Thyroid gland (tissue), 4 donors: Measurements from ENCODE around the gene COL9A3. TPM values are rescaled to one million over a fixed set of nuclear protein-coding genes. Genes with fewer than 3 reads are reported as not detected.

Source experiments
- DNase-seq, 2 donors: peaks; one replicate each; pipeline ENCODE4 v3.0.0-alpha.2; 2019
- H3K27ac ChIP-seq, 3 donors: fragments of 200-600 bp; sonication (generic); 1 replicate in 2 of 3; 2 replicates in 1 of 3; pipeline ENCODE4 v1.5.1; 2016 to 2019; ENCODE audit warnings: mild to moderate bottlenecking in 1 of 3, moderate library complexity in 1 of 3
- H3K27me3 ChIP-seq: fragments of 200-600 bp; sonication (generic); one replicate; pipeline ENCODE4 v1.5.1; 2019
- H3K36me3 ChIP-seq, 2 donors: fragments of 200-600 bp; sonication (generic); one replicate each; pipeline ENCODE4 v1.5.1; 2016 to 2019
- H3K4me1 ChIP-seq, 2 donors: fragments of 200-600 bp; sonication (generic); one replicate each; pipeline ENCODE4 v1.5.1; 2017 to 2019
- H3K4me3 ChIP-seq, 3 donors: fragments of 200-600 bp; sonication (generic); replicated peaks in 1 of 3; 1 replicate in 2 of 3; 2 replicates in 1 of 3; pipeline ENCODE4 v1.5.1; 2016; ENCODE audit warnings: mild to moderate bottlenecking in 1 of 3
- H3K9me3 ChIP-seq: fragments of 200-600 bp; sonication (generic); one replicate; pipeline ENCODE4 v1.5.1; 2017
- POLR2A ChIP-seq, 2 donors: fragments of 450-650 bp; IDR thresholded peaks; one replicate each; pipeline ENCODE4 v1.6.1; 2017; ENCODE audit warnings: antibody characterized with exemption in 2 of 2, mild to moderate bottlenecking in 2 of 2, moderate library complexity in 1 of 2
- WGBS, 2 donors: methylation state at CpG; one replicate each; pipeline ENCODE4 v1.1.5; 2017; 5-methylcytosine and 5-hydroxymethylcytosine counted together
- intact Hi-C: fragments of 100-400 bp; cut with DNase I; formaldehyde crosslinking; loops from one replicate; pipeline ENCODE4 v1.15.1; 2023
- total RNA-seq, 4 donors: library from RNA; depleted of rRNA; stranded (reverse); fragments of >200 nt; gene quantifications; one replicate each; pipeline ENCODE4 v1.2.3, GENCODE V29; 2016
- TF ChIP-seq, protein P1 (sequence below), 6 experiments: fragments of 200-600 bp in 3 of 6; fragments of 450-650 bp in 3 of 6; sonication (generic) in 3 of 6; IDR thresholded peaks; one replicate each; pipeline ENCODE4 v1.5.1; 2016 to 2019; ENCODE audit warnings: antibody characterized with exemption in 6 of 6, mild to moderate bottlenecking in 2 of 6, inconsistent platforms in 1 of 6, moderate library complexity in 1 of 6

The COL9A3 gene
- total RNA-seq, 4 donors from 2014 or later = 5.3 to 113 (median 62.8) TPM

- no peak for TF ChIP-seq POLR2A (IDR thresholded peaks at IDR 0.05)
- TF ChIP-seq, protein P1, sequence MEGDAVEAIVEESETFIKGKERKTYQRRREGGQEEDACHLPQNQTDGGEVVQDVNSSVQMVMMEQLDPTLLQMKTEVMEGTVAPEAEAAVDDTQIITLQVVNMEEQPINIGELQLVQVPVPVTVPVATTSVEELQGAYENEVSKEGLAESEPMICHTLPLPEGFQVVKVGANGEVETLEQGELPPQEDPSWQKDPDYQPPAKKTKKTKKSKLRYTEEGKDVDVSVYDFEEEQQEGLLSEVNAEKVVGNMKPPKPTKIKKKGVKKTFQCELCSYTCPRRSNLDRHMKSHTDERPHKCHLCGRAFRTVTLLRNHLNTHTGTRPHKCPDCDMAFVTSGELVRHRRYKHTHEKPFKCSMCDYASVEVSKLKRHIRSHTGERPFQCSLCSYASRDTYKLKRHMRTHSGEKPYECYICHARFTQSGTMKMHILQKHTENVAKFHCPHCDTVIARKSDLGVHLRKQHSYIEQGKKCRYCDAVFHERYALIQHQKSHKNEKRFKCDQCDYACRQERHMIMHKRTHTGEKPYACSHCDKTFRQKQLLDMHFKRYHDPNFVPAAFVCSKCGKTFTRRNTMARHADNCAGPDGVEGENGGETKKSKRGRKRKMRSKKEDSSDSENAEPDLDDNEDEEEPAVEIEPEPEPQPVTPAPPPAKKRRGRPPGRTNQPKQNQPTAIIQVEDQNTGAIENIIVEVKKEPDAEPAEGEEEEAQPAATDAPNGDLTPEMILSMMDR (IDR thresholded peaks at IDR 0.05) = no peak
- Histone ChIP-seq H3K36me3 (peaks cover 8 to 10% of the 10 kb centered on the region in 2 donors), H3K27me3 (no peaks in the 10 kb centered on the region), H3K4me1 (peaks cover 17 to 26% of the 10 kb centered on the region in 2 donors), H3K9me3 (no peaks in the 10 kb centered on the region), H3K4me3 (peak overlapping the region in 1 of 3 donors; percentile 38), H3K27ac (no peak overlapping the region)
- intact Hi-C loops = loop anchor here (2.0 kb wide), 1 partner anchor 54 kb away; no protein-coding TSS in a partner anchor
- WGBS, 2 donors = no CpG with 5 or more reads among the region's 129 CpGs
- peak; percentile 17 to 33 for DNase-seq
Observed at GRCh38 chr20:62860924-62861691, 44.3 kb downstream of the COL9A3 start.

DNA sequence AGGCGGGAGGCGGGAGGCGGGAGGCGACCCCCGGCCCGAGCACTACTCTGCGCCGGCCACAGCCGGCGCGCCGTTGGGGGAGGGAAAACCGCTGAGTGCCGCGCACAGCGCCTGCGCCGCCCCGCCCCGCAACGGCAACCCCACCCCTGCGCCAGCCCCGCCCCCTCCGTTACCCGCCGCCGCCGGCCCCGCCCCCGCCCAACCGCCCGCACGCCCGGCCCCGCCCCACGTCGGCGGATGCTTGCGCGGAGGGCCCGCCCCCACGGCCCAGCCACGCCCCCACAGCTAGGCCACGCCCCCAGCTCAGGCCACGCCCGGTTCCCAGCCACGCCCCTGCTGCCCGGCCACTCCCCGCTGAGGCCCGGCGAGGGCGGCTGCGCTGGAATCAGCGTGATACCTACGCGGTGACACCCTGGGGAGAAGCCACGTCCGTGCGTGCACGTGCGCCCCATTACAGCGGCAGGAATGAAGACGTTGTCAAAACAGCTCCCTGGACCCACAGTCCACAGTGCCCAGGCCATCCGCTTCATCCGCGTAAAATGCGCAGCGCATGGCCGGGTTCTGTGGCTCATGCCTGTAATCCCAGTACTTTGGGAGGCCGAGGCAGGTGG is 45.0 kb downstream of the COL9A3 start, which contains the start of gene TCFL5:
Gene TCFL5, minus strand, starts transcription at position 97 of the 611 bp plus-strand sequence. CDS start 152 bp downstream, outside the sequence.
- no peaks in the 10 kb centered on the region for H3K27me3 ChIP-seq
- DNase-seq = peak; percentile 79 to 80
- no peaks in the 10 kb centered on the region for H3K9me3 ChIP-seq
- H3K4me3 ChIP-seq = peak within 1 kb of the TSS in 1 of 3 donors; percentile 38
- H3K4me1 ChIP-seq = peaks cover 17 to 26% of the 10 kb centered on the region in 2 donors
- intact Hi-C loops = loop anchor here (2.0 kb wide), 1 partner anchor 55 kb away; no protein-coding TSS in a partner anchor
- H3K36me3 ChIP-seq = peaks cover 5 to 7% of the 10 kb centered on the region in 2 donors
- peak within 1 kb of the TSS in 2 of 3 donors; percentile 48 to 62 for H3K27ac ChIP-seq
- WGBS, 2 donors = 53 to 57% methylated on average over 1 to 11 of the region's 70 CpGs
- TF ChIP-seq, protein P1 (IDR thresholded peaks at IDR 0.05) = no peak
- TF ChIP-seq POLR2A (IDR thresholded peaks at IDR 0.05) = no peak

GRCh38 chr20:62864207-62864606 is 47.4 kb downstream of the COL9A3 start:
- 92 to 93% methylated on average over 7 of the region's 7 CpGs for WGBS, 2 donors
- TF ChIP-seq, protein P1 (IDR thresholded peaks at IDR 0.05) = no peak
- no peak for TF ChIP-seq POLR2A (IDR thresholded peaks at IDR 0.05)
- no peaks in the 10 kb centered on the region for H3K27me3 ChIP-seq
- no peaks in the 10 kb centered on the region for H3K9me3 ChIP-seq
- intact Hi-C loops = no loop called here
- no peaks in the 10 kb centered on the region for H3K36me3 ChIP-seq
- peaks cover 17 to 21% of the 10 kb centered on the region in 2 donors for H3K4me1 ChIP-seq
- H3K27ac ChIP-seq = no peak overlapping the region
- no peak for DNase-seq
- no peak overlapping the region for H3K4me3 ChIP-seq

DNA sequence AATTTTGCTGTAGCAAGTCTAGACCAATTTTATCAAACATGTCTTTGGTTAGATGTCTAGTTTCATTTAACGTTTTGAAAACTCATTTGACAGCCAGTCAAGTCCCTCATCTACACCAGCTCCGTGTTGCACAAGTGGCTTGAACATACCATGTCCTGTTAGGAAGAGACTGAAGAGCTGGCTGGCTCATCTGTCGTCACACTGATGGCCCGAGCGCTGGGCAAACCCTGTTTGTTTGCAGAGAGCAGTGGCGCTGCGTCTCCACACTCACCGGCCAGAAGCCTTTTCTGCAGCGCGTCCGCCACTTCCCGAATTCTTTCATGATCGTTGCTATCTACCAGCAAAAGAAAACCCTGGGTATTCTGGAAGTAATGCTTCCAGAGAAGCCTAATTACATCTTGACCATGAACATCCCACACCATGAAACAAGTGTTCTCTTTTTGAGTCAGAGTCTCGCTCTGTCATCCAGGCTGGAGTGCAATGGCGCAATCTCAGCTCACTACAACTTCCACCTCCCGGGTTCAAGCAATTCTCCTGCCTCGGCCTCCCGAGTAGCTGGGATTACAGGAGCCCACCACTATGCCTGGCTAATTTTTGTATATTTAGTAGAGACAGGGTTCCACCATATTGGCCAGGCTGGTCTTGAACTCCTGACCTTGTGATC is 55.5 kb downstream of the COL9A3 start:
- TF ChIP-seq, protein P1 (IDR thresholded peaks at IDR 0.05) = no peak
- TF ChIP-seq POLR2A (IDR thresholded peaks at IDR 0.05) = no peak
- Histone ChIP-seq H3K9me3 (no peaks in the 10 kb centered on the region), H3K27ac (no peak overlapping the region), H3K4me1 (peaks cover 8 to 18% of the 10 kb centered on the region in 2 donors), H3K36me3 (no peaks in the 10 kb centered on the region), H3K27me3 (no peaks in the 10 kb centered on the region), H3K4me3 (no peak overlapping the region)
- 67 to 70% methylated on average over 18 of the region's 18 CpGs for WGBS, 2 donors
- intact Hi-C loops = no loop called here
- DNase-seq = no peak
